ENCODE measurements around the gene PI4KB.
A peak's percentile ranks its signal among the peaks of the same experiment; 100 is the strongest.
"Not testable (repeated sequence)": the region's sequence is repeated elsewhere in the genome, so short reads cannot be mapped to it uniquely, and the experiment has no call there.

The PI4KB gene

DNA sequence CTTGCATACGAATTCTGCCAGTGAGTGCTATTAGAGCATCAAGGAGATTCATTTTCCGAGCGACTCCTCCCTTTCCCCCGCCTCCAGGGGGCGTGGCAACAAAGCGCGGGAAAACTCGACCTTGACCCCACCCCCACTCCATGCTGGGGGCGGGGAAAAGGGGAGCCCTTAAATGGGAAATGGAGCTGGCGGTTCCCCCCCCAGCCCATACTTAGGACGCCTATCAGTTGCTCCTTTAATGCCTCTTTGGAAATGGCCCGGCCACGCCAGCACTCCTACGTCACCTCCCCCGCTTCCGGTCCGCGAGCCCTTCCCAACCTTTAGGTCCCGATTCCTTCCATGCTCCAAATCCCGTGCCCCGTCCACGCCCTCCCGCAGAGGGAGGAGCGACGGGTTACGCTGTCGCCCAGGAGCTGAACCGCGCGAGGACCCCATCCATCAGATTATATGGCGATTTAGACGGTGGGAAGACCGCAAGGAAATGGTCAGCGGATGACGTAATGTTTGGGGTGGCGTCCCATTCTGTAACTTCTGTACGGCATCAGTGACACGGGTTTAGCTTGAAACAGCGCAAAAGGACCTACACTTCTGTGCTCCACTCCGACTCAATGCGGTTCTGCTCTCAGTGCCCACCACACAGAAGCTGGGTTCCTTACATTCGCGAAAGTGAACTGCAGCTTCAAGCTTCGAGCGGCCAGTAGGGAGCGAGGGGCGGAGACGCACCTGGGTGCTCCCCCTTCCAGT is 45.8 kb downstream of the PI4KB start:
- peak; percentile 94 for DNase-seq (ENCODE audit: low spot score)

DNA sequence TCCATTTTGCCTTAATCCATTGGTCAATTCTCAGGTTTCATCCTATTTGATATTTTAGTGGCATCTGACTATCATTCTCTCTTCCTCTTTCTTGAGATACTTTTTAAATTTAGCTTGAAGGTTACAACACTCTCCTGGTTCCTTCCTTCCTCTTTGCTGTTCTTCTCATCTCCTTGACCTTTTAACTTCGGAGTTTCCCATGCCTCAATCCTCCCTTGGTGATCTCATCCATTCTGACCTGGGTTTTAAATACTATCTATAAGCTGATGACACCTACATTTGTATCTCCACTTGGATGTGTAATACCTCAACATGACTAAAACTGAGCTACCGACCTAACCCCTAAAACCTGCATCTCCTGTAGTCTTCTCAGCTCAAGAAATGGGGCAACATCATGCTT is 50.0 kb downstream of the PI4KB start:
- DNase-seq (ENCODE audit: low spot score) = no peak

DNA sequence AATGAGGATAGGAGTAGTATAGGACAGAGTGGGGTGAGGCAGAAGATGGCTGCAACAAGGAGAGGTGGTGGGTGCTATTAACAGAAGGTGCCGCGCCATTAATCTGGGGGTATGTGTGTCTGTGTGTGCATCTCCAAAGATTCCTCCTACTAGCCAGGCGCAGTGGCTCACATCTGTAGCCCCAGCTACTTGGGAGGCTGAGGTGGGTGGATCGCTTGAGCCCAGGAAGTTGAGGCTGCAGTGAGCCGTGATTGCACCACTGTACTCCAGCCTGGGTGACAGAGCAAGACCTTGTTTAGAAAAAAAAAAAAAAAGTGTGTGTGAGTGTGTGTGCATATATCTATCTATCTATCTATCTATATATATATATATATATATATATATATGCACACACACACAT is 51.9 kb downstream of the PI4KB start:
- DNase-seq (ENCODE audit: low spot score) = not testable (repeated sequence)

DNA sequence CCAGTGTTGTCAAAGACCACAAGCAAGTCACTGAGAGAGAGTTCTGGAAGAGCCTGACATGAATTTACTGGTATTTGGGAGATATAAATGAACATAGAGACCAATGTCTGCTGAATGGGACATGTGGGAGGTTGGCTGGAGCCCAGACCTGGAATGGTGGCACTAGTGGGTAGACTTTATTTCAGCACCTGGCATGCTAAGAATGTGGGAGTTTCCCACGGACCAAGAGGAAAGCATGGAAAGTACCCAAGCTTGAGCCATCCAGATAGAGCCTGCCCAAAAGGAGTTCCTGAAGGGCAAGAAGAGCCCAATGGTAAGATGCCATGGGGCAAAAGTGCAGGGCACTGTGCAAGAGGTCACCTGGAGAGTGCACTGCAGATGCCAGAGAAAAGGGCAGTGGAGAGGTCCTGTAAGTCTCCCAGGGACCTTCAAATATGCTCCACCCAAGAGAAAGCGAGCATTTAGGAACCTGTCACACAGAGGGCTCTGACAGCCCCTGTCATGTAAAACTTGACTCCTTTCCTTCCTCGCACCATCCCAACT is 53.2 kb downstream of the PI4KB start:
- DNase-seq (ENCODE audit: low spot score) = no peak

DNA sequence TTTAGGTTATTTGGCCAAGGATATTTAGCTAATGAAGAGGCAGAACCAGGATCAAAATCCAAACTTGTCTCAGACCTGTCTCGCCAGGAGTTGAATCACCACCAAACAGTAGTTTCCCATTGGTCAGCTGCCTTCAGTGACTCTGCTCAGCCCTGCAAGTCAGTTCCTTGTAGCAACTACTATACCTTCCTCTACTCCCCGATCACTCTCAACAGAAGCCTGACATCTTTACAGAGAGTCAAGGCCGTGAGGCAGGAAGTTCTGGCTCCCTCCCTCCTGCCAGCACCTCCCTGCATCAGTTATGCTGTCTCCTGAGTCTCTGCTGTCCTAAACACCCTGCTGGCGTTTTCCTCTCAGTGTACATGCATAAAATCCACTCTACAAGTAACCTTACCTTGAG is 59.5 kb downstream of the PI4KB start:
- DNase-seq (ENCODE audit: low spot score) = no peak

DNA sequence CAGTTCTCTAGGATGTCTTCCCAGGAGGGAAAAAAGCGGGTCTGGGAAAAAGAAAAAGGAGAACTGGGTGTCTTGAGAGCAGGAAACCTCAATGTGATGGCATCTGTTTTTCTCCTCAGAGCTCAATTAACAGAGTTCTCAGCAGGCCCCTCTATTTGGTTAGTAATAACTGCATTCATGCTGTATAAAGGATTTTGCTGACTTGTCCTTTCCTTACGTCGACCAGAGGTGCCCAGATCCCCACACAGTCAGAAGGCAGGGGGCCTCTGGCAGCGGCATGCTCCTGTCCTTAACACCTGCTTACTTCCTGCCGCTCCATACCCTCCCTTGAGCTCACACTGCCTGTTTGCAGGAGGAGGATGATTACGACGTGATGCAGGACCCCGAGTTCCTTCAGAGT is 60.4 kb downstream of the PI4KB start:
- no peak for DNase-seq (ENCODE audit: low spot score)

DNA sequence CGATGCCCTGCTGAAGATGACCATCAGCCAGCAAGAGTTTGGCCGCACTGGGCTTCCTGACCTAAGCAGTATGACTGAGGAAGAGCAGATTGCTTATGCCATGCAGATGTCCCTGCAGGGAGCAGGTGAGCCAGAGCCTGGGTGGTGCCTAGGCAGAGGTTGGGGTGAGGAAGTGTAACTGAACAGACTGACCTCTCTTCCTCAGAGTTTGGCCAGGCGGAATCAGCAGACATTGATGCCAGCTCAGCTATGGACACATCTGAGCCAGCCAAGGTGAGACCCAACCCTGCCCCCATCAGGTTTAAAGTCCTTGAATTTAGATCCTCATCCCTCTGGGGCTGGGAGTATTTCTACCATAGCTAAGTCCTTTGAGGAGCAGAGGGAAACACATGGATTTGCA is 60.9 kb downstream of the PI4KB start:
- DNase-seq (ENCODE audit: low spot score) = no peak

DNA sequence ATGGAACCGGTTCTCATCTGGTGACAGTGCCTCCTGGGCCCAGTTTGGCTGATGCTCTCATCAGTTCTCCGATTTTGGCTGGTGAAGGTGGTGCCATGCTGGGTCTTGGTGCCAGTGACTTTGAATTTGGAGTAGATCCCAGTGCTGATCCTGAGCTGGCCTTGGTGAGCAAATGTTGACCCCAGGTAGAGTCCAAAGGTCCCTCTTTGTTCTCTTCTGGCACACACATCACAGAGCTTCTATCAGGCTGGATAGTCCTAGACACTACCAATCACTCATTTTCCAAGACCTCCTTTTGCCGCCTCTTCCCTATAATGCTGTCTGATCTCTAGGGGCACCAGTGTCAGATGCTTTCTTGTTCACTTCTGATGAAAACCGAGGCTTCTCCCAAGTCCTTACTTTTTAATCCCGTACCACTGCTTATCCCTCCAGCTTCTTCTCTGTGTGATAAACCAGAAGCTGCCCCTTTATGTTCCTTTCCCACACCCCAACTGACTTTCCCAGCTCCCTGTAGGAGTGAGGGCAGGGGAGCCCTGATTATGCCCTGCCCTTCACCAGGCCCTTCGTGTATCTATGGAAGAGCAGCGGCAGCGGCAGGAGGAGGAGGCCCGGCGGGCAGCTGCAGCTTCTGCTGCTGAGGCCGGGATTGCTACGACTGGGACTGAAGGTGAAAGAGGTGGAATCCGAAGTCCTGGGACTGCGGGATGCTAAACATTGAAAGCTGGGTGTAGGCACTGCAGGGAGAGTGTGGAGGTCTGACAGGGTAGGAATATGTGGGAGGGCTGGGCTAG is 61.6 kb downstream of the PI4KB start:
- no peak for DNase-seq (ENCODE audit: low spot score)

DNA sequence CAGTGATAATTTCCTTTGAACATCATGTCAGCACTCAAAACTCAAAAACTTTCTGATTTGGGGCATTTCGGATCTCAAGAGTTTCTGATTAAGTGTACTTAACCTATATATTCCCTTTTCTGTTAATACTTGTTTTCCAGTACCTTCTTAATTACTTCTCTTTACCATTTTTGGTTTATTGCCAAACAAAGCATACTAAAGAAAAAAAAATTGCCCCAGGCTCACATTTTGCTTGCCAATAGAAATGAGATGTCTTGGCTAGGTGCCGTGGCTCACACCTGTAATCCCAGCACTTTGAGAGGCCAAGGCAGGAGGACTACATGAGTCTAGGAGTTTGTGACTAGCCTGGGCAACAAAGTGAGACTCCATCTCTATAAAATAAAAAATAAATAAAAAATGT is 67.9 kb downstream of the PI4KB start:
- DNase-seq (ENCODE audit: low spot score) = no peak

DNA sequence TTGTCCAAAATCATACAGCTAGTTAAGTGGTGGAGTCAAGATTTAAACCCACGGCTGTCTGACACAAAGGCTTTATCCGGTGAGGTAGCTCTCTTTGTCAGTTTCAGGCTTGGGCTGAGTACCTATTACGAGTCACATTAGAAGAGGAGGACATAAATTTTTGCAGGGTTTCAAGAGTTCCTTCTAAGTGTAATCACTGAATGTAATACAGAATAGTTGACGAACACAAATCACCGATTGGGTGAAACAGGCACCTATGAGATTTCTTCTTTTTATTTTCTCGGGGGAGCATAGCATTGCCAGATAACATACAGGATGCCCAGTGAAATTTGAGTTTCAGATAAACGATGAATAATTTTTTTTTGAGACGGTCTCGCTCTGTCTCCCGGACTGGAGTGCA is 71.8 kb downstream of the PI4KB start:
- DNase-seq (ENCODE audit: low spot score) = peak; percentile 38

DNA sequence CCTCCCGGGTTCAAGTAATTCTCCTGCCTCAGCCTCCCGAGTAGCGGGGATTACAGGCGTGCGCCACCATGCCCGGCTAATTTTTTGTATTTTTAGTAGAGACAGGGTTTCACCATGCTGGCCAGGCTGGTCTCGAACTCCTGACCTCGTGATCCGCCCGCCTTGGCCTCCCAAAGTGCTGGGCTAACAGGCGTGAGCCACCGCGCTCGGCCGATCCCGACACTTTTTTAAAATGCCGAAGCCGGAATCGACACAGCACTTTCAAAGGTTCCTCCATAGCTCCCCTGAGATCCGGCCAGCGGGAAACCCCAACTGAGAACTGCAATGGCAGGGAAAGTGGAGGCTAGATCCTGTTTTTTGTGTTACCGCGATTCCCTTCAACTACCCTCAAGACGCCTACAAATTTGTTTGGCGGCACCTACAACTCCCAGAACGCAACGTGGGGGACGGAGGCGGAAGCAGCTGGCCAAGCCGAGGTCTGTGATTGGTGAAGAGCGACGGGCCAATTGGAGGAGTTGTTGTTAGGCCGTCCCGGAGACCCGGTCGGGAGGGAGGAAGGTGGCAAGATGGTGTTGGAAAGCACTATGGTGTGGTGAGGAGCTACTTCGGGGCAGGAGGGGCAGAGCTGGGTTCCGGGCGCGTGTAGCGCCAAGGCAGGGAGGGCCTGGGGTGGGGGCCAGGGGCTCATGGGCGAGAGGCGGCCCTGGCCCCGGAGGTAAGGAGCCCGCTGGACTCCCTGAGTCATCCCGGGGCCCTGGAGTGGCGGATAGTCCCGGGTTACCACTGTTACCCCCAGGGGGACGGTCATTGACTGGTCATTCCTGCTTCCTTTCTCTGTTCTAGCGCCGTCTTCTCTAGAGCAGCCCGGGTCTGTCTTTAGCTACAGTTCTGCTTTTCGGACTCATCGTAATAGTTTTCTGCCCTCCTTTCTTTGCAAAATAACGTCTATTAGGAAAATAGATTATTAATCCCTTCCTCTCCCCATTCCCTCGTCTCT is 72.7 kb downstream of the PI4KB start, which contains the start of gene PSMD4:
PSMD4 (plus strand) TSS at position 518 of the 997 bp plus-strand sequence; CDS start at position 567, 49 bp downstream.
- DNase-seq (ENCODE audit: low spot score) = peak; percentile 97

DNA sequence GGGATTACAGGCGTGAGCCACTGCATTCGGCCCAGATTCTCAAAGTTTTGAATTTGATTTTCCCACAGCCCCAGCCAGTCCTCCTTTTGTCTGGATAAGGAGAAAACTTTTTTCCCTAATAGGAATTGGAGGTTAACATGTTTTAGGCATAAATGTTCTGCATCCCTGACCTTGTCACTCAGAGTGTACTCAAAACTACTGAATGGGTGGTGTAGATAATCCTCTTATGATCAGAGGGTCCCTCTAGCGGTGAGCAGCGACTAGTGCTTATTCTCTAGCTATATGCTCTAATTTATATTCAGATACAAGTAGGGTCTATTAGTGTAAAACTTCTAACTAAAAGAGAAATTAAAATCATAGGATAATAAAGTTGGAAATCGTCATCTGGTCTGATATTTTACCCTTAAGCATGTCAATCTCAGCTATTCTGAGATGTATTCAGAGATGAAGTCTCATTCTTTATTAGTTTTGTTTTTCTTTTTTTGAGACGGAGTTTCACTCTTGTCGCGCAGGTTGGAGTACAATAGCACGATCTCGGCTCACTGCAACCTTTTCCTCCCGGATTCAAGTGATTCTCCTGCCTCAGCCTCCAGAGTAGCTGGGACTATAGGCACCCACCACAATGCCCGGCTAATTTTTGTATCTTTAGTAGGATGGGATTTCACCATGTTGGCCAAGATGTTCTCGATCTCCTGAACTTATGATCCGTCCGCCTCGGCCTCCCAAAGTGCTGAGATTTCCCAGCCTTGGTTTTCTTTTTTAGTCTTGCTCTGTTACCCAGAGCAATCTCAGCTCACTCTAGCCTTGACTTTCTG is 75.4 kb downstream of the PI4KB start:
- DNase-seq (ENCODE audit: low spot score) = peak; percentile 62

DNA sequence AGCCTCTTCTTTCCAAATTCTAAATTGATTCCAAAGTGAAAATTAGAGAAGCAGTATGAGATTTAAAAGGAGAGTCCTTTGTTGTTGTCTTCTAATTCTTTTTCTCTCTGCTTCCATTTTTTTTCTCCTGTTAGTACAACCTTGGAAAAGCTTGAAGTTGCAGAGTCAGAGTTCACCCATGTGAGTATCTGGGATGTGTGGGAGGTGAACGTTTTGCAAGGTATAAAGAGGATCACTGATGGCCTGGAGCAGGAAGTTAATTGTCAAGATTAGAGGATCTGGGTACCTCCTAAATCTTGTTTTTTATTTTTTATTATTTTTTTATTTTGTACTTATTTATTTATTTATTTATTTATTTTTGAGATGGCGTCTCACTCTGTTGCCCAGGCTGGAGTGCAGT is 80.4 kb downstream of the PI4KB start:
- DNase-seq (ENCODE audit: low spot score) = no peak

DNA sequence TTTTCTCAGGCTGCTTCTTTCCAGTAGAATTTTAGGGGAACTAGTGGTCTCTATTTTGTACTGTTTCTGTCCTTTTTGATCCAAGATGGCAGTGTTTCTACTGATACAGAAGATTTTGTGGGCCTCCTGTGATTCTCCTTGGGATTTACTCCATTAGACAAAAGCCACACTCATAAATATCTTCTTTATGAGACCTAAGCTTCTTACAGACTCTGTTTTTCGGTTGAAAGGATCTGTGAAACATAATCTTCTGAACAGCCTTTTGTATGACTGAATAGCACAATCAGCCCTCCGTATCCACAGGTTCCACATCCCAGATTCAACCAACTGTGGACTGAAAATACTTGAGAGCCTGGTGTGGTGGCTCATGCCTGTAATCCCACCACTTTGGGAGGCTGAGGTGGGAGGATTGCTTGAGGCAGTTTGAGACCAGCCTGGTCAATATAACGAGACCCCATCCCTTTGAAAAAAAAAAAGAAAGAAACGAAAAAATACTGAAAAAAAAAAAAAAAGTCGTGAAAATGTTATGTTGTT is 83.5 kb downstream of the PI4KB start:
- DNase-seq (ENCODE audit: low spot score) = no peak

DNA sequence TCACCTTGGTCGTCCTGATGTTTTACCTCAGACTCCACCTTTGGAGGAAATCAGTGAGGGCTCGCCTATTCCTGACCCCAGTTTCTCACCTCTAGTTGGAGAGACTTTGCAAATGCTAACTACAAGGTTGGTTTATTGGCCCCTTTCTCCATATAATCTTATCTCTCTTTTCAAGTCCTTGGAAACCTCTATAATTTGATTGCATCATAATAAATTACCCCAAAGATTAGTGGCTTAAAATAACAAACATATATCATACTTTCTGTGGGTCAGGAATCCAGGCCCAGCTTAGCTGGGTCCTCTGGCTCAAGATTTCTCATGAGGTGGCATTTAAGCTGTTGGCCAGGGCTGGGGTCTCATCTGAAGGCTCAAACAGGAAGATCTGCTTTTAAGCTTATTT is 84.8 kb downstream of the PI4KB start:
- DNase-seq (ENCODE audit: low spot score) = no peak

All from AG08396 (cell line).